ENCODE data around the gene CAPN11. TPM values are rescaled to one million over a fixed set of nuclear protein-coding genes. Genes with fewer than 3 reads are reported as not detected.

The CAPN11 gene
- total RNA-seq, 1 experiment from 2014 or later = 0.28 TPM

GRCh38 chr6:44189257-44189656 is 30.6 kb downstream of the CAPN11 start:
- no peaks in the 10 kb centered on the region for H3K9me3 ChIP-seq (ENCODE audit: control insufficient read depth, low read depth, low read length)
- no peak overlapping the region for H2BK5ac ChIP-seq (ENCODE audit: insufficient read length, low read length)
- no peaks in the 10 kb centered on the region; a peak in 1 of 5 replicates for H3K9me3 Mint-ChIP-seq
- H3K27me3 ChIP-seq (ENCODE audit: insufficient read depth, low read length) = no peaks in the 10 kb centered on the region
- no peak overlapping the region for H3K27ac ChIP-seq (ENCODE audit: insufficient read length, low read depth, low read length)
- H3K4ac ChIP-seq (ENCODE audit: low read depth, low read length) = no peak overlapping the region
- no peaks in the 10 kb centered on the region for H3K79me2 ChIP-seq (ENCODE audit: insufficient read depth, low read length)
- H2AK5ac ChIP-seq (ENCODE audit: insufficient read length, low read length) = no peak overlapping the region
- H4K8ac ChIP-seq (replicated peaks; ENCODE audit: insufficient read length, low read depth, low read length) = no peak overlapping the region
- H4K5ac ChIP-seq (ENCODE audit: insufficient read length, low read depth, low read length) = no peak overlapping the region
- H4K20me1 ChIP-seq (ENCODE audit: control insufficient read depth, insufficient read depth, insufficient read length) = peaks cover 1% of the 10 kb centered on the region
- no peaks in the 10 kb centered on the region for H3K36me3 Mint-ChIP-seq (ENCODE audit: insufficient read depth in 1 of 3, low read depth in 3 of 3)
- H3K56ac ChIP-seq (ENCODE audit: insufficient read length, low read depth, low read length) = no peak overlapping the region
- no peaks in the 10 kb centered on the region for H3K23me2 ChIP-seq (ENCODE audit: insufficient read length, low read depth, low read length, poor library complexity, severe bottlenecking)
- no peak overlapping the region for H2BK15ac ChIP-seq (ENCODE audit: low read depth, low read length)
- H3K4me1 Mint-ChIP-seq = peaks cover 21 to 36% of the 10 kb centered on the region in 2 experiments
- H3K27me3 Mint-ChIP-seq (ENCODE audit: low read depth) = peaks cover 4% of the 10 kb centered on the region
- H2AFZ ChIP-seq (ENCODE audit: low read length) = no peak overlapping the region
- H2BK12ac ChIP-seq (ENCODE audit: insufficient read length, low read depth, low read length) = no peak overlapping the region
- H2BK20ac ChIP-seq (ENCODE audit: low read depth, low read length, poor library complexity, severe bottlenecking) = no peak overlapping the region
- no peak overlapping the region for H2BK120ac ChIP-seq (ENCODE audit: low read depth, low read length, poor library complexity, severe bottlenecking)
- no peak for TF ChIP-seq CTCF (conservative IDR thresholded peaks at IDR 0.05)
- no peak overlapping the region for H3K23ac ChIP-seq (ENCODE audit: insufficient read length, low read depth, low read length)
- H3K27ac Mint-ChIP-seq = no peak overlapping the region
- H3K79me1 ChIP-seq (ENCODE audit: insufficient read depth, low read depth, low read length, poor library complexity, severe bottlenecking) = no peaks in the 10 kb centered on the region
- no CpG with 5 or more reads among the region's 2 CpGs for WGBS (ENCODE audit: extremely low coverage, insufficient read length, low lambda C conversion rate)
- peaks cover 7% of the 10 kb centered on the region; the same call in 1 of the 2 replicates for H3K4me1 ChIP-seq (ENCODE audit: insufficient read depth, low read length)
- no peak overlapping the region for H3K9ac ChIP-seq (ENCODE audit: extremely low read depth, insufficient read length, low read length)
- H3K4me2 ChIP-seq (ENCODE audit: insufficient read depth, insufficient read length, low read length) = no peak overlapping the region
- no peak overlapping the region for H3K18ac ChIP-seq (ENCODE audit: insufficient read length, low read depth, low read length)
- no peak overlapping the region for H3K14ac ChIP-seq (ENCODE audit: insufficient read depth, low read length)
- H4K91ac ChIP-seq (ENCODE audit: insufficient read length, low read depth, low read length) = no peak overlapping the region
- H3K4me3 Mint-ChIP-seq = no peak overlapping the region
- no peak for DNase-seq
- no peak overlapping the region for H3T11ph ChIP-seq (ENCODE audit: low read length)

Measured in H9 (cell line).